ENCODE measurements around the gene MSH4.
"Not testable (repeated sequence)": the region's sequence is repeated elsewhere in the genome, so short reads cannot be mapped to it uniquely, and the experiment has no call there.

The MSH4 gene

DNA sequence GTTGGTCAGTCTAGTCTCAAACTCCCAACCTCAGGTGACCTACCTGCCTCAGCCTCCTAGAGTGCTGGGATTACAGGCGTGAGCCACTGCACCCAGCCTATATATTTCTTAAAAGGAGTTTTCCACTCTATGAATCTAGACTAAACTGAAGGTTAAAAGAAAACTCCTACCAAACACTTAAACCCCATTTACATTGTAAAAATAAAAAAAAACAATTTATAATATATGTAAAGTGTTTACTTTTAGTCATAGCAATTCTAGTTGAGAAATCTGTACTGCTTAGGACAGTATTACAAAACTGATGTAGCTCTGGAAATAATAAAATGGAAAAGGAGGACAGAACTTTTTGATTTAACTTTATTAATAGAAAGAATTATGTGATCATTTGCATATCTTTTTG, 126.0 kb downstream of the MSH4 start:
- DNase-seq (ENCODE audit: low read depth in 1 of 2, low spot score in 1 of 2) = no peak

DNA sequence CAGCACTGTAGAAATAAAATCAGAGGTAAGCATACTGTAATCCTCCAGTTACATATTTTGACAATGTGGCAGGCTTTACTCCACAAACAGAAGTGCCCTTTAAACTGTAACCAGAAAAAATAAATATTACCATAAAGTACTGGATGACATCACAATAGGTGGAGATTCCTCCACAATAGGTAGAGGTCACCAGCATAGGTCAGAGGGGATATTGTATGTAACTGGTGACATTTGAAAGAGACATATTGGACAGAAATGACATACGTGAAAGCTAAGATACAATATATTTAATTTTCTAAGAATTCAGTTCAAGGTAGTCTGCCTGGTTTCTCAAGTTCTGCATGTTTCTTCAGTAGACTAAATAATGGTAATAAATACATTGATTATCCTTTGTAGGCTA, 135.6 kb downstream of the MSH4 start, which contains the start of gene ASB17:
Gene ASB17 (minus strand): TSS at position 101 of the 400 bp plus-strand sequence. CDS start 113 bp downstream, outside the sequence.
- DNase-seq (ENCODE audit: low read depth in 1 of 2, low spot score in 1 of 2) = no peak

DNA sequence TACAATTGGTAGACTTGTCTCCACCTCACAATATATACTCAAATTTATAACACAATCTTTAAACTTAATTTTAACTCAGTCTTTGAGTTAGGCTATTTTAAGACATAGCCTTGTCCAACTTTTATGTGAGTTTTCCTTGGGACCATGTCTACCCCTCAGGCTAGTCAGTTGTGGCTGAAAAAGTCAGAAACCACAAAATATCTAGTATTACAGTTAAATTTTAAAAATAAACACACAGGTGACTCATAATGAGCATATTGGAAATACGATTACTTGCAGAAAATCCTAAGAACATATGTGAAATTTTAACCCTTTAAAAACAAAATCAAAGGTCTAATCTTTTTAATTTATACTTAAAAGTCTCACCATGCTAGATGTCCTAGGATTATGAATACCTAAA, 140.4 kb downstream of the MSH4 start:
- no peak for DNase-seq (ENCODE audit: low read depth in 1 of 2, low spot score in 1 of 2)

DNA sequence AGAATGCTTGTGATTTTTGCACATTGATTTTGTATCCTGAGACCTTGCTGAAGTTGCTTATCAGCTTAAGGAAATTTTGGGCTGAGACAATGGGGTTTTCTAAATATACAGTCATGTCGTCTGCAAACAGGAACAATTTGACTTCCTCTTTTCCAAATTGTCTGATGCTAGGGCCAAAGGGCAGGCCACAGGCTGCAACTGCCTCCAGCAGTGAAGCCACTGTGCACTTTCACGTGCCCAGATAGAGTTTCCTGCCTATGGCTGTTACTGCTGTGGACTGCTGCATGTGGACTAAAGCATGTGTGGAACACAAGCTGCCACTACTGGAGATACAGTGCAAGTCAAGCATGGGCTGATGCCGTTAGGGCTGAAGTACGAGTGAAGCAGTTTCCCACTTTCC, 146.4 kb downstream of the MSH4 start:
- not testable (repeated sequence) for DNase-seq (ENCODE audit: low read depth in 1 of 2, low spot score in 1 of 2)

DNA sequence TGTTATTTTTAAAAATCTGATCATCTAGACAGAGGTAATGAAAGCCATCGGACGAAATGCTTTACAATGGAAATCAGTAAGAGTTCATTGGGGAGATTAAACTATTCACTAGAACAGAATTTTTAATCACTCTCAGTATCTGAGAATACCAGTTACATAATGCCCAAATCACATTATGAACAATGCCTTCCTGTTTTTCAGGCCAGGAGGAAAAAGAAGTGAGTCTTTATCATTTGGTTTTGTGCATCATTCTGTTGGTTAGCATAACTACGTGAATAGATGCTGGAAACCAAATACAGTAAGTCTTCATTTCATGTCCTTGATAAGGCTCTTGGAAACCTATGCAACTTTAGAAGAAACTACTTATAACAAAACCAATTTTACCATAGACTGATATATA, 153.5 kb downstream of the MSH4 start:
- no peak for DNase-seq (ENCODE audit: low read depth in 1 of 2, low spot score in 1 of 2)

DNA sequence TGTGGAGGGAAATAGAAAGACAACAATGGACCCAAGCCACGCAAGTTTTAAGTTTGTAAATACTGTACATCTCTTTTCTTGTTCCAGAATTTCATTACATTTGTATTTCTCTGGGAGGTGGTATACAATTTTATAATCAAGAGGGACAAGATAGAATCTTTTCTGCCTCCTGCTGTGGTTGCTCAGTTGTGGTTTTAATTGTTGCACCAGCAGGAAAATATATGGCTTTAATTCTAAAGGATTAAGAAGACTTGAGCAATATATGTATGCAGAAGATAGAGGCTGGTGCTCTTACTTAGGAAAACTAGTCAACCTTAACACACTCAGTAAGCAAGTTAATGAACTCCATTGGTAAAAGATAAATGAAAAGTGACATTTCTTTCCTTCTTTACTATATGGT, 155.3 kb downstream of the MSH4 start:
- DNase-seq (ENCODE audit: low read depth in 1 of 2, low spot score in 1 of 2) = no peak

DNA sequence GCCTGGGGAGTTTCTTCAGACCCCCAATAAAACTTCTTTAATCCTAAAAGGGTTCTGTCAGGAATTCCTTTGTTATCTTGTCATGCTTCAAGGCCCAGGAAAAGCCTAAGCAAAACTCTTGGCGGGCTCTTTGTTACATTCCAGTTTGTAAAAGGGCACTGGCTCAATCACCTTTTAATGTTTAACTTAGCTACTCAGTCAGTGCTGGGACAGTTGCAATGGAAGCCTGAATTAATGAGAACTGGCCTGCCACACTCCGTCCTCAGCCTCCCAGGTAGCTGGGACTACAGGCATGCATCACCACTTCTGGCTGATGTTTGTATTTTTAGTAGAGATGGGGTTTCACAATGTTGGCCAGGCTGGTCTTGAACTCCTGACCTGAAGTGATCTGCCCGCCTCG, 156.8 kb downstream of the MSH4 start:
- DNase-seq (ENCODE audit: low read depth in 1 of 2, low spot score in 1 of 2) = no peak

DNA sequence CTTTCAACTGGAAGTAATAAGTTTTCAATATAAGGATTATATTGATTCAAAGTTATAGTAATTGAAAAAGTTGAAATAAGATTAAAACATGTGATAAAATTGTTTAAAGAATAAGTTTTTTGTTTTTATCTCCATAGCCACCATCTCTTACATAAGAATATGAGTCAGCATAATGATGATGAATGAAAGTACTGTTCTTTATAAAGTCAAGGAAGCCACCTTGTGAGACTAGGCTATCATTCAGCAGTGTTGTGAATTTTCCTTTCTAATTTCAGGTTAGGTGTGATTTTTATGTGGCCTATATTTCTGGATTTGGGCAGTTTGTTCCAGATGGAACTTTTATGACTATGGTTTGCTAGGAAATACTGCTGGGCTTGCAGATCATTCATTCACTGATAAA, 157.9 kb downstream of the MSH4 start:
- DNase-seq (ENCODE audit: low read depth in 1 of 2, low spot score in 1 of 2) = no peak
